HCT116 (cell line): ENCODE results near the gene RNF212B. TPM values are rescaled to one million over a fixed set of nuclear protein-coding genes. Genes with fewer than 3 reads are reported as not detected.

Experiments used
- ATAC-seq: fragments of 200-7000 bp; cut with Tn5 transposase; 2 replicates; pipeline ENCODE4 v1.9.1; 2020; ENCODE audit warnings: mild to moderate bottlenecking, moderate library complexity
- BruUV-seq: library from RNA; stranded (reverse); fragments of 400-500 nt; replicated peaks from 2 replicates; lab custom pipeline; 2021; lab: Mats Ljungman, UMichigan
- CTCF ChIA-PET: fragments of 300-600 bp; sonication (Branson Sonifier 250); formaldehyde crosslinking; loops from one replicate; lab custom pipeline; 2021; ENCODE audit warnings: antibody characterized with exemption; lab: Charles Lee
- POLR2A ChIA-PET: fragments of 300-600, 350-600 bp; sonication (Branson Sonifier 250); formaldehyde crosslinking; loops from one replicate; lab custom pipeline; 2021; ENCODE audit warnings: antibody characterized with exemption; lab: Charles Lee
- RAD21 ChIA-PET, 2 experiments: fragments of 300-600 bp; sonication (Branson Sonifier 250); formaldehyde crosslinking; loops; one replicate each; lab custom pipeline; 2023; ENCODE audit warnings: low total read pairs in 2 of 2; ENCODE audit not compliant: uncharacterized antibody in 2 of 2, unreplicated experiment in 2 of 2, low non-redundant PET in 1 of 2; lab: Charles Lee
- DNase-seq: peaks from one replicate; pipeline ENCODE4 v3.0.0-alpha.2; 2010; ENCODE audit warnings: low read depth, low spot score
- H2AFZ ChIP-seq: fragments of 200-600 bp; shearing (Covaris generic), sonication (generic); 2 replicates; pipeline ENCODE4 v1.6.1; 2017; ENCODE audit warnings: low read depth, mixed run types, mixed read lengths, antibody characterized with exemption, low read length; ENCODE audit not compliant: poor library complexity, severe bottlenecking
- H3K27ac ChIP-seq: 2 replicates; pipeline ENCODE4 v1.5.1; 2012; ENCODE audit warnings: low read depth, low read length
- H3K27me3 ChIP-seq: fragments of 200-600 bp; sonication (generic); 2 replicates; pipeline ENCODE4 v1.6.1; 2016; ENCODE audit warnings: mixed run types, low read length, mixed read lengths; ENCODE audit not compliant: insufficient read depth
- H3K36me3 ChIP-seq, 2 experiments: fragments of 200-500 bp in 1 of 2; fragments of 200-600 bp in 1 of 2; sonication (Bioruptor generic) in 1 of 2; sonication (generic) in 1 of 2; 2 replicates each; pipeline versions ENCODE4 v1.5.1 to v1.6.1; 2014 to 2016; ENCODE audit warnings: low read length in 2 of 2, inconsistent platforms in 1 of 2, mixed read lengths in 1 of 2, mixed run types in 1 of 2; ENCODE audit not compliant: insufficient read depth in 2 of 2, control insufficient read depth in 1 of 2
- H3K4me1 ChIP-seq, 2 experiments: fragments of 200-600 bp in 1 of 2; sonication (generic) in 1 of 2; 2 replicates each; pipeline versions ENCODE4 v1.5.1 to v1.6.1; 2012 to 2017; ENCODE audit warnings: low read length in 2 of 2, inconsistent platforms in 1 of 2, mild to moderate bottlenecking in 1 of 2, mixed read lengths in 1 of 2, mixed run types in 1 of 2, moderate library complexity in 1 of 2; ENCODE audit not compliant: insufficient read depth in 2 of 2, control insufficient read depth in 1 of 2
- H3K4me2 ChIP-seq: fragments of 200-600 bp; sonication (generic); 2 replicates; pipeline ENCODE4 v1.6.1; 2017; ENCODE audit warnings: mixed run types, low read length, mixed read lengths
- H3K4me3 ChIP-seq, 2 experiments: fragments of 200-600 bp in 1 of 2; sonication (generic) in 1 of 2; replicated peaks in 1 of 2; 2 replicates each; pipeline ENCODE4 v1.5.1; 2011 to 2016; ENCODE audit warnings: low read length in 2 of 2, control low read depth in 1 of 2, low read depth in 1 of 2, mild to moderate bottlenecking in 1 of 2, mixed read lengths in 1 of 2, mixed run types in 1 of 2
- H3K79me2 ChIP-seq: fragments of 200-600 bp; sonication (generic); 2 replicates; pipeline ENCODE4 v1.6.1; 2017; ENCODE audit warnings: mild to moderate bottlenecking, mixed run types, low read length, moderate library complexity, mixed read lengths; ENCODE audit not compliant: insufficient read depth
- H3K9ac ChIP-seq: fragments of 200-600 bp; sonication (generic); 2 replicates; pipeline ENCODE4 v1.6.1; 2016; ENCODE audit warnings: low read length, mixed read lengths
- H3K9me2 ChIP-seq: fragments of 200-600 bp; sonication (generic), shearing (Covaris generic); 2 replicates; pipeline ENCODE4 v1.6.1; 2017; ENCODE audit warnings: mixed run types, mild to moderate bottlenecking, moderate library complexity; ENCODE audit not compliant: insufficient read depth
- H3K9me3 ChIP-seq, 2 experiments: fragments of 200-500 bp in 1 of 2; fragments of 200-600 bp in 1 of 2; sonication (Bioruptor generic) in 1 of 2; sonication (generic) in 1 of 2; 2 replicates each; pipeline ENCODE4 v1.6.1; 2014 to 2017; ENCODE audit warnings: low read length in 2 of 2, mixed read lengths in 2 of 2, inconsistent platforms in 1 of 2, low read depth in 1 of 2, mild to moderate bottlenecking in 1 of 2, mixed run types in 1 of 2, moderate library complexity in 1 of 2; ENCODE audit not compliant: control insufficient read depth in 1 of 2, insufficient read depth in 1 of 2
- H4K20me1 ChIP-seq: fragments of 200-600 bp; sonication (generic), shearing (Covaris generic); 2 replicates; pipeline ENCODE4 v1.6.1; 2017; ENCODE audit warnings: mixed run types, mild to moderate bottlenecking, moderate library complexity; ENCODE audit not compliant: insufficient read depth
- EZH2phosphoT487 ChIP-seq: fragments of 200-600 bp; IDR thresholded peaks from 2 replicates; pipeline ENCODE4 v1.6.1; 2018; ENCODE audit warnings: antibody characterized with exemption, borderline replicate concordance
- RAD21 ChIP-seq: IDR thresholded peaks from 2 replicates; pipeline ENCODE4 v1.6.1; 2012; ENCODE audit warnings: low read depth, mild to moderate bottlenecking
- YY1 ChIP-seq: IDR thresholded peaks from 2 replicates; pipeline ENCODE4 v1.6.1; 2011; ENCODE audit warnings: low read length, low read depth, moderate library complexity, mild to moderate bottlenecking; ENCODE audit not compliant: insufficient replicate concordance; ENCODE audit errors: extremely low read depth
- ZBTB33 ChIP-seq: IDR thresholded peaks from 2 replicates; pipeline ENCODE4 v1.6.1; 2011; ENCODE audit warnings: mild to moderate bottlenecking, low read length, moderate library complexity; ENCODE audit not compliant: insufficient replicate concordance; ENCODE audit errors: extremely low read depth
- intact Hi-C: fragments of 100-400 bp; cut with micrococcal nuclease; formaldehyde crosslinking; loops from 2 replicates; pipeline ENCODE4 v1.10.0; 2022
- total RNA-seq: library from RNA; stranded (reverse); gene quantifications from one replicate; pipeline ENCODE4 v1.2.1, GENCODE V29; 2021; ENCODE audit not compliant: unreplicated experiment
- TF ChIP-seq, protein P1 (sequence below), 3 experiments: fragments of 200-600 bp in 1 of 3; sonication (generic) in 1 of 3; IDR thresholded peaks in 2 of 3; conservative IDR thresholded peaks in 1 of 3; 2 replicates each; pipeline ENCODE4 v1.5.1; 2012 to 2017; ENCODE audit warnings: low read depth in 2 of 3, low read length in 2 of 3, antibody characterized with exemption in 1 of 3, borderline replicate concordance in 1 of 3, control low read depth in 1 of 3, mild to moderate bottlenecking in 1 of 3, mixed read lengths in 1 of 3, mixed run types in 1 of 3, moderate library complexity in 1 of 3; ENCODE audit not compliant: insufficient read depth in 1 of 3

The RNF212B gene
- total RNA-seq, 1 experiment from 2014 or later, result not detected

DNA sequence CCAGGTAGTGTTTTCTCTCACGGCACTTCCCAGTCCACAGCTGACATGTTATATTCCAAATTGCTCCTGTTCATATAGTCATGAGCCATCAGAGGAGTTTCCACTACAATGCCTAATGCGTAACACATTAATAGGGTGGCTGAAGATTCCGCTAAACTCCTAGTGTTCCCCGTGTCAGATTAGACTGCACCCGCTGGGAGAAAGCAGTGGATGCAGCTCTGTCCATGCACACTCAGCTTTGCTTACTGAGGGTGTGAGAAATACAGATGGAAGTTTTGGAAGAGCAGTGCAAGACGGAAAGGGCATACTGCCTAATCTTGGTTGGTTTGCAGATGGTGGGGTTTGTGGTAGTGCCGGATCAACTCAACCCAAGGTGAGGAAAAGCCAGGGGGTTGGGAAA is 59.4 kb downstream of the RNF212B start (continued):
- TF ChIP-seq ZBTB33 (no peak), YY1 (no peak), EZH2phosphoT487 (no peak)

GRCh38 chr14:23297611-23298277 is 60.0 kb downstream of the RNF212B start:
- TF ChIP-seq YY1 (no peak), RAD21 (no peak)
- TF ChIP-seq, protein P1, sequence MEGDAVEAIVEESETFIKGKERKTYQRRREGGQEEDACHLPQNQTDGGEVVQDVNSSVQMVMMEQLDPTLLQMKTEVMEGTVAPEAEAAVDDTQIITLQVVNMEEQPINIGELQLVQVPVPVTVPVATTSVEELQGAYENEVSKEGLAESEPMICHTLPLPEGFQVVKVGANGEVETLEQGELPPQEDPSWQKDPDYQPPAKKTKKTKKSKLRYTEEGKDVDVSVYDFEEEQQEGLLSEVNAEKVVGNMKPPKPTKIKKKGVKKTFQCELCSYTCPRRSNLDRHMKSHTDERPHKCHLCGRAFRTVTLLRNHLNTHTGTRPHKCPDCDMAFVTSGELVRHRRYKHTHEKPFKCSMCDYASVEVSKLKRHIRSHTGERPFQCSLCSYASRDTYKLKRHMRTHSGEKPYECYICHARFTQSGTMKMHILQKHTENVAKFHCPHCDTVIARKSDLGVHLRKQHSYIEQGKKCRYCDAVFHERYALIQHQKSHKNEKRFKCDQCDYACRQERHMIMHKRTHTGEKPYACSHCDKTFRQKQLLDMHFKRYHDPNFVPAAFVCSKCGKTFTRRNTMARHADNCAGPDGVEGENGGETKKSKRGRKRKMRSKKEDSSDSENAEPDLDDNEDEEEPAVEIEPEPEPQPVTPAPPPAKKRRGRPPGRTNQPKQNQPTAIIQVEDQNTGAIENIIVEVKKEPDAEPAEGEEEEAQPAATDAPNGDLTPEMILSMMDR (IDR thresholded peaks at IDR 0.05 in 2 of 3, conservative IDR thresholded peaks at IDR 0.05 in 1 of 3; ENCODE audit: borderline replicate concordance in 1 of 3, insufficient read depth in 1 of 3, low read depth in 2 of 3, low read length in 2 of 3), result no peak
- DNase-seq (no peak), ATAC-seq (no peak)
- no peaks in the 10 kb centered on the region for H3K79me2 ChIP-seq
- ChIA-PET RAD21 (no interaction called here), POLR2A (no interaction called here), CTCF (interaction anchor here (1.0 to 2.0 kb wide), 2 partner anchors 10 to 16 kb away, joined by 3 to 4 read pairs; no protein-coding TSS in a partner anchor)
- H3K4me3 ChIP-seq, result no peak overlapping the region
- peaks cover 15 to 37% of the 10 kb centered on the region in 2 experiments for H3K4me1 ChIP-seq
- H3K9me3 ChIP-seq, result no peaks in the 10 kb centered on the region
- H3K4me2 ChIP-seq, result no peak overlapping the region
- no peak overlapping the region for H3K9ac ChIP-seq
- no peaks in the 10 kb centered on the region for H3K27me3 ChIP-seq
- intact Hi-C loops, result loop anchor here (2.0 kb wide), 1 partner anchor 177 kb away; no protein-coding TSS in a partner anchor
- H3K9me2 ChIP-seq, result no peaks in the 10 kb centered on the region
- H3K36me3 ChIP-seq, result no peaks in the 10 kb centered on the region
- H3K27ac ChIP-seq, result no peak overlapping the region
- no peaks in the 10 kb centered on the region for H4K20me1 ChIP-seq
- H2AFZ ChIP-seq, result no peak overlapping the region
- no TSS peak for BruUV-seq
